Urinary bladder (tissue), 4 donors: ENCODE measurements around the gene PARD3B. TPM values are rescaled to one million over a fixed set of nuclear protein-coding genes. Genes with fewer than 3 reads are reported as not detected.

ENCODE experiments used
- DNase-seq: peaks from one replicate; pipeline ENCODE4 v3.0.0-alpha.2; 2015; ENCODE audit errors: extremely low spot score
- H3K27ac ChIP-seq: one replicate; pipeline ENCODE4 v1.5.1; 2013; ENCODE audit warnings: low read depth, mild to moderate bottlenecking, moderate library complexity
- H3K36me3 ChIP-seq: one replicate; pipeline ENCODE4 v1.6.1; 2013; ENCODE audit warnings: mild to moderate bottlenecking, moderate library complexity; ENCODE audit not compliant: insufficient read depth
- H3K4me1 ChIP-seq: one replicate; pipeline ENCODE4 v1.6.1; 2013; ENCODE audit warnings: mild to moderate bottlenecking, moderate library complexity; ENCODE audit not compliant: insufficient read depth
- H3K4me3 ChIP-seq: one replicate; pipeline ENCODE4 v1.5.1; 2013; ENCODE audit warnings: low read depth, low read length
- WGBS: extraction: QIAGEN DNeasy Blood & Tissue Kit; methylation state at CpG from one replicate; pipeline ENCODE4 v1.1.7; 2013; 5-methylcytosine and 5-hydroxymethylcytosine counted together
- polyA plus RNA-seq: library from polyadenylated mRNA; stranded (reverse); fragments of 200-250 nt; gene quantifications from one replicate; pipeline ENCODE4 v1.2.3, GENCODE V29; 2013
- total RNA-seq: library from RNA; depleted of rRNA; stranded (reverse); fragments of >200 nt; gene quantifications from one replicate; pipeline ENCODE4 v1.2.3, GENCODE V29; 2014
- donor health status: healthy with polysubstance abuse.
- donor health status: healthy.

PARD3B gene
- total and polyA plus RNA-seq, 2 donors = 9.1 to 42.9 TPM

- no peaks in the 10 kb centered on the region for H3K4me1 ChIP-seq
- H3K27ac ChIP-seq = no peak overlapping the region
- DNase-seq = no peak
- H3K36me3 ChIP-seq = no peaks in the 10 kb centered on the region
- no peak overlapping the region for H3K4me3 ChIP-seq
Measured at GRCh38 chr2:204888222-204888621, 342.9 kb downstream of the PARD3B start.

- no peak for DNase-seq
- Histone ChIP-seq H3K4me1 (no peaks in the 10 kb centered on the region), H3K4me3 (no peak overlapping the region), H3K36me3 (no peaks in the 10 kb centered on the region), H3K27ac (no peak overlapping the region)
- WGBS = 91% methylated on average over 2 of the region's 2 CpGs
Measured at GRCh38 chr2:204890680-204891079, 345.4 kb downstream of the PARD3B start.

GRCh38 chr2:204891739-204892138, 346.5 kb downstream of the PARD3B start:
- H3K4me3 ChIP-seq = no peak overlapping the region
- no peak for DNase-seq
- WGBS = 95% methylated on average over 2 of the region's 2 CpGs
- no peaks in the 10 kb centered on the region for H3K36me3 ChIP-seq
- no peaks in the 10 kb centered on the region for H3K4me1 ChIP-seq
- no peak overlapping the region for H3K27ac ChIP-seq

GRCh38 chr2:204892506-204893255, 347.4 kb downstream of the PARD3B start:
- no peak for DNase-seq
- no peaks in the 10 kb centered on the region for H3K36me3 ChIP-seq
- 92% methylated on average over 1 of the region's 1 CpG for WGBS
- no peak overlapping the region for H3K4me3 ChIP-seq
- no peaks in the 10 kb centered on the region for H3K4me1 ChIP-seq
- no peak overlapping the region for H3K27ac ChIP-seq

- Histone ChIP-seq H3K36me3 (no peaks in the 10 kb centered on the region), H3K4me3 (no peak overlapping the region), H3K4me1 (no peaks in the 10 kb centered on the region), H3K27ac (no peak overlapping the region)
- no peak for DNase-seq
- 95% methylated on average over 4 of the region's 4 CpGs for WGBS
Measured at GRCh38 chr2:204896146-204896545, 350.9 kb downstream of the PARD3B start.

- WGBS = 98% methylated on average over 1 of the region's 1 CpG
- Histone ChIP-seq H3K4me3 (no peak overlapping the region), H3K27ac (no peak overlapping the region), H3K4me1 (no peaks in the 10 kb centered on the region), H3K36me3 (no peaks in the 10 kb centered on the region)
- DNase-seq = no peak
Measured at GRCh38 chr2:204897561-204897960, 352.3 kb downstream of the PARD3B start.

GRCh38 chr2:204898928-204899640, 353.8 kb downstream of the PARD3B start:
- 97% methylated on average over 4 of the region's 4 CpGs for WGBS

GRCh38 chr2:204899983-204900382, 354.7 kb downstream of the PARD3B start:
- 92% methylated on average over 2 of the region's 2 CpGs for WGBS
- DNase-seq = no peak
- Histone ChIP-seq H3K27ac (no peak overlapping the region), H3K4me1 (no peaks in the 10 kb centered on the region), H3K4me3 (no peak overlapping the region), H3K36me3 (no peaks in the 10 kb centered on the region)

More at GRCh38 chr2:204898928-204899640, 353.8 kb downstream of the PARD3B start:
- Histone ChIP-seq H3K4me1 (no peaks in the 10 kb centered on the region), H3K4me3 (no peak overlapping the region), H3K36me3 (no peaks in the 10 kb centered on the region), H3K27ac (no peak overlapping the region)
- no peak for DNase-seq

GRCh38 chr2:204900487-204900886, 355.2 kb downstream of the PARD3B start:
- no peaks in the 10 kb centered on the region for H3K4me1 ChIP-seq
- no peak overlapping the region for H3K4me3 ChIP-seq

GRCh38 chr2:204900910-204901309, 355.6 kb downstream of the PARD3B start:
- Histone ChIP-seq H3K4me3 (no peak overlapping the region), H3K36me3 (no peaks in the 10 kb centered on the region), H3K27ac (no peak overlapping the region), H3K4me1 (no peaks in the 10 kb centered on the region)
- DNase-seq = no peak
- 100% methylated on average over 1 of the region's 1 CpG for WGBS

More at GRCh38 chr2:204900487-204900886, 355.2 kb downstream of the PARD3B start:
- peak; percentile 15 for DNase-seq
- WGBS = 46% methylated on average over 2 of the region's 2 CpGs
- Histone ChIP-seq H3K27ac (no peak overlapping the region), H3K36me3 (no peaks in the 10 kb centered on the region)

GRCh38 chr2:204901591-204901990, 356.3 kb downstream of the PARD3B start:
- 100% methylated on average over 1 of the region's 1 CpG for WGBS
- H3K4me1 ChIP-seq = no peaks in the 10 kb centered on the region
- H3K36me3 ChIP-seq = no peaks in the 10 kb centered on the region
- H3K4me3 ChIP-seq = no peak overlapping the region
- no peak for DNase-seq
- H3K27ac ChIP-seq = no peak overlapping the region

- Histone ChIP-seq H3K27ac (no peak overlapping the region), H3K4me3 (no peak overlapping the region), H3K36me3 (no peaks in the 10 kb centered on the region), H3K4me1 (no peaks in the 10 kb centered on the region)
- no peak for DNase-seq
- WGBS = 90% methylated on average over 2 of the region's 2 CpGs
Measured at GRCh38 chr2:204909791-204910190, 364.5 kb downstream of the PARD3B start.

GRCh38 chr2:204913312-204913711, 368.0 kb downstream of the PARD3B start:
- 89% methylated on average over 3 of the region's 3 CpGs for WGBS
- Histone ChIP-seq H3K27ac (no peak overlapping the region), H3K4me1 (no peaks in the 10 kb centered on the region), H3K4me3 (no peak overlapping the region), H3K36me3 (no peaks in the 10 kb centered on the region)
- DNase-seq = no peak

- no peak for DNase-seq
- H3K36me3 ChIP-seq = no peaks in the 10 kb centered on the region
- H3K4me3 ChIP-seq = no peak overlapping the region
- H3K4me1 ChIP-seq = no peaks in the 10 kb centered on the region
- WGBS = 95% methylated on average over 8 of the region's 8 CpGs
- no peak overlapping the region for H3K27ac ChIP-seq
Measured at GRCh38 chr2:204913854-204914464, 368.7 kb downstream of the PARD3B start.
